CD4-positive, alpha-beta memory T cell (primary cell): ENCODE measurements around the gene SMYD3. TPM values are rescaled to one million over a fixed set of nuclear protein-coding genes. Genes with fewer than 3 reads are reported as not detected.
A peak's percentile ranks its signal among the peaks of the same experiment; 100 is the strongest.

ENCODE experiments used
- CTCF ChIA-PET: fragments of 350-600 bp; sonication (Branson Sonifier 250); formaldehyde crosslinking; loops from one replicate; lab custom pipeline; 2021; ENCODE audit warnings: inconsistent platforms; ENCODE audit not compliant: partially characterized antibody; lab: Charles Lee
- POLR2A ChIA-PET: fragments of 350-600 bp; sonication (Branson Sonifier 250); formaldehyde crosslinking; loops from one replicate; lab custom pipeline; 2021; ENCODE audit not compliant: partially characterized antibody; lab: Charles Lee
- DNase-seq, 5 donors: peaks; one replicate each; pipeline versions ENCODE4 v3.0.0 to v3.0.0-alpha.2; 2020 to 2022; ENCODE audit warnings: mixed read lengths in 1 of 5
- H3K27ac ChIP-seq: one replicate; pipeline ENCODE4 v1.7.0; 2013; ENCODE audit warnings: low read depth, low read length
- H3K27me3 ChIP-seq: 2 replicates; pipeline ENCODE4 v1.7.0; 2013; ENCODE audit warnings: mild to moderate bottlenecking, low read length, moderate library complexity; ENCODE audit not compliant: insufficient read depth
- H3K36me3 ChIP-seq: 2 replicates; pipeline ENCODE4 v1.7.0; 2013; ENCODE audit warnings: mild to moderate bottlenecking, low read length, moderate library complexity; ENCODE audit not compliant: insufficient read depth
- H3K4me1 ChIP-seq: 2 replicates; pipeline ENCODE4 v1.7.0; 2013; ENCODE audit warnings: mild to moderate bottlenecking, low read length, moderate library complexity; ENCODE audit not compliant: insufficient read depth
- H3K4me3 ChIP-seq, 2 donors: one replicate each; pipeline ENCODE4 v1.7.0; 2013; ENCODE audit warnings: low read length in 2 of 2, mild to moderate bottlenecking in 1 of 2
- H3K9me3 ChIP-seq, 2 donors: one replicate each; pipeline ENCODE4 v1.7.0; 2013; ENCODE audit warnings: low read length in 2 of 2, control low read depth in 1 of 2; ENCODE audit not compliant: control insufficient read depth in 1 of 2
- H3K27ac Mint-ChIP-seq, 7 donors: one replicate each; pipeline ENCODE4 v1.8.0; 2020 to 2021; ENCODE audit warnings: mixed read lengths in 7 of 7, mild to moderate bottlenecking in 6 of 7, inconsistent platforms in 3 of 7, moderate library complexity in 3 of 7
- H3K27me3 Mint-ChIP-seq, 2 donors: one replicate each; pipeline ENCODE4 v1.8.0; 2020 to 2021; ENCODE audit warnings: mixed read lengths in 2 of 2
- H3K36me3 Mint-ChIP-seq, 2 donors: one replicate each; pipeline ENCODE4 v1.8.0; 2020 to 2021; ENCODE audit warnings: mixed read lengths in 2 of 2, inconsistent platforms in 1 of 2, mild to moderate bottlenecking in 1 of 2
- H3K4me1 Mint-ChIP-seq, 4 donors: one replicate each; pipeline ENCODE4 v1.8.0; 2020 to 2021; ENCODE audit warnings: mixed read lengths in 4 of 4, mild to moderate bottlenecking in 1 of 4
- H3K4me3 Mint-ChIP-seq, 8 donors: one replicate each; pipeline ENCODE4 v1.8.0; 2020 to 2021; ENCODE audit warnings: mixed read lengths in 8 of 8, mild to moderate bottlenecking in 7 of 8, moderate library complexity in 6 of 8, inconsistent platforms in 3 of 8
- H3K9me3 Mint-ChIP-seq, 8 donors: one replicate each; pipeline ENCODE4 v1.8.0; 2020 to 2021; ENCODE audit warnings: mixed read lengths in 8 of 8, mild to moderate bottlenecking in 5 of 8, inconsistent platforms in 3 of 8, moderate library complexity in 1 of 8
- intact Hi-C: fragments of 100-400 bp; cut with micrococcal nuclease; formaldehyde crosslinking; loops from one replicate; pipeline ENCODE4 v1.15.1; 2023
- polyA plus RNA-seq, 2 donors: library from polyadenylated mRNA; unstranded; fragments of 300-500 nt; fragmentation: Illumina TruSeq; gene quantifications; one replicate each; pipeline ENCODE4 v1.2.3, GENCODE V29; 2021
- total RNA-seq, 2 experiments: library from RNA; stranded (reverse); gene quantifications; one replicate each; pipeline ENCODE4 v1.2.3, GENCODE V29; 2021

The SMYD3 gene
- total and polyA plus RNA-seq, 4 experiments from 2014 or later, result 19.5 to 28.9 (median 22.9) TPM

- Histone ChIP-seq H3K4me3 (no peak overlapping the region), H3K27me3 (no peaks in the 10 kb centered on the region), H3K36me3 (no peaks in the 10 kb centered on the region), H3K27ac (no peak overlapping the region), H3K9me3 (peaks cover 6 to 26% of the 10 kb centered on the region in 2 donors), H3K4me1 (no peaks in the 10 kb centered on the region)
- Mint-ChIP-seq H3K36me3 (peaks cover 0 to 1% of the 10 kb centered on the region in 2 donors), H3K4me3 (no peak overlapping the region), H3K9me3 (peaks cover 0 to 27% (median 19%) of the 10 kb centered on the region in 8 donors), H3K27me3 (no peaks in the 10 kb centered on the region), H3K4me1 (peaks cover 0 to 6% (median 5%) of the 10 kb centered on the region in 4 donors), H3K27ac (no peak overlapping the region)
- no peak for DNase-seq
- POLR2A ChIA-PET, result interaction anchor here (1.4 kb wide), 1 partner anchor 10 kb away, joined by 4 read pairs; the partner anchor contains the start of gene SMYD3
- CTCF ChIA-PET, result no interaction called here
- intact Hi-C loops, result no loop called here
Observed at GRCh38 chr1:246517391-246517790, 10.3 kb upstream of the SMYD3 start.

GRCh38 chr1:246516126-246516525, 9.0 kb upstream of the SMYD3 start:
- peaks cover 0 to 1% of the 10 kb centered on the region in 2 donors for H3K36me3 Mint-ChIP-seq
- Histone ChIP-seq H3K36me3 (no peaks in the 10 kb centered on the region), H3K4me3 (no peak overlapping the region), H3K27ac (no peak overlapping the region), H3K9me3 (peaks cover 6 to 26% of the 10 kb centered on the region in 2 donors), H3K4me1 (no peaks in the 10 kb centered on the region), H3K27me3 (no peaks in the 10 kb centered on the region)
- peaks cover 0 to 6% (median 5%) of the 10 kb centered on the region in 4 donors for H3K4me1 Mint-ChIP-seq
- intact Hi-C loops, result no loop called here
- H3K27me3 Mint-ChIP-seq, result no peaks in the 10 kb centered on the region
- no peak for DNase-seq
- no peak overlapping the region for H3K4me3 Mint-ChIP-seq
- POLR2A ChIA-PET, result interaction anchor here (1.4 kb wide), 1 partner anchor 9 kb away, joined by 4 read pairs; the partner anchor contains the start of gene SMYD3
- no peak overlapping the region for H3K27ac Mint-ChIP-seq
- H3K9me3 Mint-ChIP-seq, result peaks cover 0 to 27% (median 19%) of the 10 kb centered on the region in 8 donors
- CTCF ChIA-PET, result no interaction called here

- H3K4me3 ChIP-seq, result no peak overlapping the region
- intact Hi-C loops, result no loop called here
- POLR2A ChIA-PET, result no interaction called here
Observed at GRCh38 chr1:246515390-246516005, 8.4 kb upstream of the SMYD3 start.

GRCh38 chr1:246513619-246514343, 6.7 kb upstream of the SMYD3 start:
- DNase-seq, result no peak
- Histone ChIP-seq H3K4me3 (no peak overlapping the region), H3K4me1 (no peaks in the 10 kb centered on the region), H3K27ac (no peak overlapping the region), H3K9me3 (peaks cover 6 to 26% of the 10 kb centered on the region in 2 donors), H3K27me3 (no peaks in the 10 kb centered on the region), H3K36me3 (no peaks in the 10 kb centered on the region)
- CTCF ChIA-PET, result interaction anchor here (0.7 to 1.5 kb wide), 3 partner anchors 15 to 60 kb away, joined by 3 to 6 read pairs (median 3); no protein-coding TSS in a partner anchor
- no peak overlapping the region for H3K27ac Mint-ChIP-seq
- H3K27me3 Mint-ChIP-seq, result no peaks in the 10 kb centered on the region
- peaks cover 0 to 6% (median 5%) of the 10 kb centered on the region in 4 donors for H3K4me1 Mint-ChIP-seq
- peaks cover 0 to 27% (median 19%) of the 10 kb centered on the region in 8 donors for H3K9me3 Mint-ChIP-seq
- intact Hi-C loops, result no loop called here
- H3K4me3 Mint-ChIP-seq, result peak overlapping the region in 5 of 8 donors; percentile 18 to 77 (median 46)
- peaks cover 0 to 1% of the 10 kb centered on the region in 2 donors for H3K36me3 Mint-ChIP-seq
- POLR2A ChIA-PET, result no interaction called here

More at GRCh38 chr1:246515390-246516005, 8.4 kb upstream of the SMYD3 start:
- H3K4me1 ChIP-seq, result no peaks in the 10 kb centered on the region
- H3K4me1 Mint-ChIP-seq, result peaks cover 0 to 6% (median 5%) of the 10 kb centered on the region in 4 donors
- H3K27ac ChIP-seq, result no peak overlapping the region
- H3K27me3 ChIP-seq, result no peaks in the 10 kb centered on the region
- H3K9me3 ChIP-seq, result peaks cover 6 to 26% of the 10 kb centered on the region in 2 donors
- no peaks in the 10 kb centered on the region for H3K36me3 ChIP-seq
- H3K27ac Mint-ChIP-seq, result peak overlapping the region in 1 of 7 donors; percentile 30
- peaks cover 0 to 1% of the 10 kb centered on the region in 2 donors for H3K36me3 Mint-ChIP-seq
- no peaks in the 10 kb centered on the region for H3K27me3 Mint-ChIP-seq
- peaks cover 0 to 27% (median 19%) of the 10 kb centered on the region in 8 donors for H3K9me3 Mint-ChIP-seq
- H3K4me3 Mint-ChIP-seq, result no peak overlapping the region
- no peak for DNase-seq
- CTCF ChIA-PET, result no interaction called here

GRCh38 chr1:246513041-246513440, 6.0 kb upstream of the SMYD3 start:
- Histone ChIP-seq H3K27me3 (no peaks in the 10 kb centered on the region), H3K4me3 (no peak overlapping the region), H3K36me3 (no peaks in the 10 kb centered on the region), H3K9me3 (peaks cover 6 to 26% of the 10 kb centered on the region in 2 donors), H3K4me1 (no peaks in the 10 kb centered on the region), H3K27ac (no peak overlapping the region)
- CTCF ChIA-PET, result interaction anchor here (0.7 kb wide), 1 partner anchor 15 kb away, joined by 3 read pairs; no protein-coding TSS in a partner anchor
- POLR2A ChIA-PET, result no interaction called here
- H3K9me3 Mint-ChIP-seq, result peaks cover 0 to 27% (median 19%) of the 10 kb centered on the region in 8 donors
- no peak overlapping the region for H3K27ac Mint-ChIP-seq
- intact Hi-C loops, result no loop called here
- no peaks in the 10 kb centered on the region for H3K27me3 Mint-ChIP-seq
- no peak overlapping the region for H3K4me3 Mint-ChIP-seq
- DNase-seq, result no peak
- peaks cover 0 to 1% of the 10 kb centered on the region in 2 donors for H3K36me3 Mint-ChIP-seq
- peaks cover 0 to 11% (median 5%) of the 10 kb centered on the region in 4 donors for H3K4me1 Mint-ChIP-seq

GRCh38 chr1:246512635-246513034, 5.6 kb upstream of the SMYD3 start:
- H3K9me3 ChIP-seq, result peaks cover 6 to 26% of the 10 kb centered on the region in 2 donors
- H3K27ac Mint-ChIP-seq, result no peak overlapping the region
- DNase-seq, result no peak
- no peaks in the 10 kb centered on the region for H3K27me3 Mint-ChIP-seq
- peaks cover 2% of the 10 kb centered on the region for H3K4me1 ChIP-seq
- H3K36me3 Mint-ChIP-seq, result peaks cover 0 to 1% of the 10 kb centered on the region in 2 donors
- intact Hi-C loops, result no loop called here
- POLR2A ChIA-PET, result no interaction called here
- CTCF ChIA-PET, result interaction anchor here (0.7 kb wide), 1 partner anchor 14 kb away, joined by 3 read pairs; no protein-coding TSS in a partner anchor
- no peak overlapping the region for H3K4me3 ChIP-seq
- H3K36me3 ChIP-seq, result no peaks in the 10 kb centered on the region
- H3K4me3 Mint-ChIP-seq, result no peak overlapping the region
- H3K4me1 Mint-ChIP-seq, result peaks cover under 1 to 15% (median 5%) of the 10 kb centered on the region in 4 donors
- no peak overlapping the region for H3K27ac ChIP-seq
- peaks cover 0 to 26% (median 19%) of the 10 kb centered on the region in 8 donors for H3K9me3 Mint-ChIP-seq
- H3K27me3 ChIP-seq, result no peaks in the 10 kb centered on the region

- Histone ChIP-seq H3K27ac (no peak overlapping the region), H3K4me3 (no peak overlapping the region), H3K36me3 (no peaks in the 10 kb centered on the region), H3K9me3 (peaks cover 6 to 26% of the 10 kb centered on the region in 2 donors), H3K4me1 (peaks cover 4% of the 10 kb centered on the region), H3K27me3 (no peaks in the 10 kb centered on the region)
- no peak overlapping the region for H3K27ac Mint-ChIP-seq
- POLR2A ChIA-PET, result no interaction called here
- peaks cover 0 to 24% (median 19%) of the 10 kb centered on the region in 8 donors for H3K9me3 Mint-ChIP-seq
- CTCF ChIA-PET, result no interaction called here
- no peaks in the 10 kb centered on the region for H3K27me3 Mint-ChIP-seq
- no peak overlapping the region for H3K4me3 Mint-ChIP-seq
- H3K36me3 Mint-ChIP-seq, result peaks cover 0 to 3% of the 10 kb centered on the region in 2 donors
- intact Hi-C loops, result no loop called here
- peaks cover 5 to 20% (median 6%) of the 10 kb centered on the region in 4 donors for H3K4me1 Mint-ChIP-seq
- no peak for DNase-seq
Observed at GRCh38 chr1:246512230-246512629, 5.2 kb upstream of the SMYD3 start.
